Endothelial cell of umbilical vein (primary cell): ENCODE data around the gene ELF3. TPM values are rescaled to one million over a fixed set of nuclear protein-coding genes. Genes with fewer than 3 reads are reported as not detected.

Experiments used
- BruUV-seq: library from RNA; stranded (reverse); fragments of 400-500 nt; replicated peaks from 2 replicates; lab custom pipeline; 2021; lab: Mats Ljungman, UMichigan
- CTCF ChIA-PET: fragments of 300-600, 350-600 bp; sonication (Branson Sonifier 250); formaldehyde crosslinking; loops from one replicate; lab custom pipeline; 2021; ENCODE audit warnings: antibody characterized with exemption, inconsistent platforms; lab: Charles Lee
- POLR2A ChIA-PET: fragments of 300-600, 350-600 bp; sonication (Branson Sonifier 250); formaldehyde crosslinking; loops from one replicate; lab custom pipeline; 2021; ENCODE audit warnings: antibody characterized with exemption, inconsistent platforms; lab: Charles Lee
- DNase-seq: peaks from one replicate; pipeline ENCODE4 v3.0.0-alpha.2; 2011; ENCODE audit warnings: low read depth, low spot score
- FAIRE-seq: peaks from 2 replicates; lab custom pipeline; 2011; peaks lifted over from hg19 to GRCh38; lab: Jason Lieb, UNC
- H2AFZ ChIP-seq: 2 replicates; pipeline ENCODE4 v1.6.0; 2012; ENCODE audit warnings: low read depth, low read length, control low read depth, inconsistent platforms
- H3K27ac ChIP-seq: 2 replicates; pipeline ENCODE4 v1.5.1; 2011; ENCODE audit warnings: low read depth, mild to moderate bottlenecking, control low read depth, low read length, moderate library complexity; ENCODE audit not compliant: insufficient read depth
- H3K27me3 ChIP-seq, 2 experiments: 2 replicates each; pipeline versions ENCODE4 v1.6.0 to v1.6.1; 2011; ENCODE audit warnings: low read length in 2 of 2, mixed read lengths in 1 of 2; ENCODE audit not compliant: control insufficient read depth in 2 of 2, insufficient read depth in 2 of 2
- H3K36me3 ChIP-seq, 2 experiments: 2 replicates in 1 of 2; 3 replicates in 1 of 2; pipeline ENCODE4 v1.5.1; 2011; ENCODE audit warnings: low read length in 2 of 2, mild to moderate bottlenecking in 1 of 2, moderate library complexity in 1 of 2; ENCODE audit not compliant: control insufficient read depth in 2 of 2, insufficient read depth in 2 of 2; ENCODE audit errors: extremely low read depth in 1 of 2
- H3K4me1 ChIP-seq: 3 replicates; pipeline ENCODE4 v1.5.1; 2011; ENCODE audit warnings: mild to moderate bottlenecking, low read length; ENCODE audit not compliant: control insufficient read depth, insufficient read depth; ENCODE audit errors: extremely low read depth
- H3K4me2 ChIP-seq: 2 replicates; pipeline ENCODE4 v1.6.1; 2011; ENCODE audit warnings: low read length, control low read depth, mixed read lengths; ENCODE audit not compliant: insufficient read depth
- H3K4me3 ChIP-seq, 3 experiments: fragments of 200-600 bp in 1 of 3; sonication (generic), shearing (Covaris generic) in 1 of 3; replicated peaks in 1 of 3; 2 replicates each; pipeline ENCODE4 v1.5.1; 2011 to 2016; ENCODE audit warnings: control low read depth in 3 of 3, low read length in 3 of 3, mild to moderate bottlenecking in 2 of 3, inconsistent platforms in 1 of 3, low read depth in 1 of 3, moderate library complexity in 1 of 3; ENCODE audit not compliant: insufficient read depth in 1 of 3
- H3K79me2 ChIP-seq: 2 replicates; pipeline ENCODE4 v1.6.0; 2012; ENCODE audit warnings: low read length, inconsistent platforms; ENCODE audit not compliant: control insufficient read depth, insufficient read depth
- H3K9ac ChIP-seq: replicated peaks from 2 replicates; pipeline ENCODE3; 2011; ENCODE audit warnings: low read length, control low read depth; ENCODE audit not compliant: insufficient read depth; ENCODE audit errors: extremely low read depth
- H3K9me1 ChIP-seq: replicated peaks from 3 replicates; pipeline ENCODE4 v1.6.0; 2011; ENCODE audit warnings: mild to moderate bottlenecking, low read length; ENCODE audit not compliant: control insufficient read depth, insufficient read depth; ENCODE audit errors: extremely low read depth
- H3K9me3 ChIP-seq: replicated peaks from 2 replicates; pipeline ENCODE4 v1.5.1; 2012; ENCODE audit warnings: low read length, inconsistent platforms; ENCODE audit not compliant: control insufficient read depth, insufficient read depth
- H4K20me1 ChIP-seq: replicated peaks from 2 replicates; pipeline ENCODE3; 2011; ENCODE audit warnings: mild to moderate bottlenecking, low read length; ENCODE audit not compliant: control insufficient read depth, insufficient read depth; ENCODE audit errors: extremely low read depth
- CTCF ChIP-seq, 2 donors: IDR thresholded peaks; 1 replicate in 1 of 2; 2 replicates in 1 of 2; pipeline ENCODE4 v1.5.1; 2011; ENCODE audit warnings: low read length in 2 of 2, mild to moderate bottlenecking in 2 of 2, moderate library complexity in 2 of 2, control low read depth in 1 of 2, inconsistent platforms in 1 of 2, low read depth in 1 of 2; ENCODE audit not compliant: insufficient read depth in 1 of 2; ENCODE audit errors: extremely low read depth in 1 of 2
- EZH2 ChIP-seq: IDR thresholded peaks from 2 replicates; pipeline ENCODE4 v1.6.1; 2012; ENCODE audit warnings: borderline replicate concordance, low read depth, mild to moderate bottlenecking, moderate library complexity, low read length, inconsistent platforms; ENCODE audit not compliant: severe bottlenecking
- FOS ChIP-seq: IDR thresholded peaks from 2 replicates; pipeline ENCODE4 v1.6.1; 2011; ENCODE audit warnings: mild to moderate bottlenecking, low read length, moderate library complexity, borderline replicate concordance; ENCODE audit not compliant: insufficient read depth
- GATA2 ChIP-seq: IDR thresholded peaks from 2 replicates; pipeline ENCODE4 v1.7.0; 2011; ENCODE audit warnings: low read depth, mild to moderate bottlenecking, moderate library complexity, mixed read lengths, low read length; ENCODE audit not compliant: insufficient read length, insufficient read depth
- JUN ChIP-seq: IDR thresholded peaks from 2 replicates; pipeline ENCODE4 v1.6.1; 2011; ENCODE audit warnings: borderline replicate concordance, low read depth; ENCODE audit not compliant: insufficient read length, insufficient read depth
- MYC ChIP-seq: IDR thresholded peaks from one replicate; pipeline ENCODE4 v1.6.1; 2011; ENCODE audit warnings: mild to moderate bottlenecking, low read depth, low read length
- POLR2A ChIP-seq: IDR thresholded peaks from 2 replicates; pipeline ENCODE4 v1.6.1; 2012; ENCODE audit warnings: low read depth, mild to moderate bottlenecking, control low read depth, low read length
- POLR2AphosphoS5 ChIP-seq: IDR thresholded peaks from 2 replicates; pipeline ENCODE4 v1.6.1; 2012; ENCODE audit warnings: low read depth, mild to moderate bottlenecking, control low read depth, low read length, moderate library complexity; ENCODE audit not compliant: insufficient read depth
- dilution Hi-C: fragments of 300-500 bp; cut with MboI; formaldehyde crosslinking; loops from one replicate; pipeline ENCODE4 v1.15.0; 2019; ENCODE audit warnings: low sequenced_read_pairs; ENCODE audit not compliant: extremely low pct_ligation_motif_present
- intact Hi-C: fragments of 100-400 bp; cut with micrococcal nuclease; formaldehyde crosslinking; loops from one replicate; pipeline ENCODE4 v1.10.0; 2022
- polyA plus RNA-seq, 4 experiments: library from polyadenylated mRNA; depleted of rRNA in 3 of 4; stranded (reverse) in 3 of 4; unstranded in 1 of 4; fragments of >200 nt; gene quantifications; 2 replicates each; pipeline versions ENCODE4 v1.2.1 to v1.2.3, GENCODE V29; 2011 to 2012; ENCODE audit warnings: missing spikeins in 1 of 4
- total RNA-seq: library from RNA; stranded (reverse); gene quantifications from 2 replicates; pipeline ENCODE4 v1.2.3, GENCODE V29; 2021
- TF ChIP-seq, protein P1 (sequence below): IDR thresholded peaks from 2 replicates; pipeline ENCODE4 v1.6.1; 2011; ENCODE audit not compliant: insufficient read depth, insufficient read length

ELF3 gene
- total and polyA plus RNA-seq, 2 donors (not counting 3 experiments of a cell fraction or from before 2014, with no cell fraction given): 0.07 to 0.29 TPM

- H3K9me3 ChIP-seq: no peaks in the 10 kb centered on the region
- no peak overlapping the region for H3K9ac ChIP-seq
- FAIRE-seq: no peak
- no peak for DNase-seq
- ChIA-PET POLR2A (no interaction called here), CTCF (interaction anchor here (0.6 to 5.6 kb wide), 11 partner anchors 8 to 145 kb away, joined by 3 to 61 read pairs (median 6); no protein-coding TSS in a partner anchor)
- H3K79me2 ChIP-seq: no peaks in the 10 kb centered on the region
- H3K36me3 ChIP-seq: peaks cover under 1 to 11% of the 10 kb centered on the region in 2 experiments
- no peaks in the 10 kb centered on the region for H4K20me1 ChIP-seq
- H3K9me1 ChIP-seq: no peaks in the 10 kb centered on the region
- no TSS peak for BruUV-seq
- H3K4me2 ChIP-seq: no peak overlapping the region
- no peaks in the 10 kb centered on the region for H3K27me3 ChIP-seq
- H2AFZ ChIP-seq: no peak overlapping the region
- no peak overlapping the region for H3K27ac ChIP-seq
- H3K4me1 ChIP-seq: peaks cover 3% of the 10 kb centered on the region
- intact Hi-C loops (no loop called here), dilution Hi-C loops (no loop called here)
- no peak for TF ChIP-seq POLR2AphosphoS5
- TF ChIP-seq POLR2A: no peak
- no peak for TF ChIP-seq FOS
- TF ChIP-seq, protein P1, sequence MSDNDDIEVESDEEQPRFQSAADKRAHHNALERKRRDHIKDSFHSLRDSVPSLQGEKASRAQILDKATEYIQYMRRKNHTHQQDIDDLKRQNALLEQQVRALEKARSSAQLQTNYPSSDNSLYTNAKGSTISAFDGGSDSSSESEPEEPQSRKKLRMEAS: no peak
- no peak for TF ChIP-seq EZH2
- TF ChIP-seq CTCF (IDR thresholded peaks at IDR 0.05; ENCODE audit: extremely low read depth in 1 of 2, insufficient read depth in 1 of 2, low read depth in 1 of 2, low read length in 2 of 2): no peak
- no peak for TF ChIP-seq MYC
- no peak for TF ChIP-seq JUN
- TF ChIP-seq GATA2: no peak
- H3K4me3 ChIP-seq: no peak overlapping the region
These were observed 2.4 kb upstream of the ELF3 start for GRCh38 chr1:202007805-202008489.
